DND-41 (cell line): Measurements from ENCODE around the gene CCN2.

ENCODE experiments used
- ATAC-seq: fragments of 200-7000 bp; cut with Tn5 transposase; 3 replicates; pipeline ENCODE4 v1.9.1; 2021; ENCODE audit warnings: low read depth; ENCODE audit not compliant: insufficient read depth
- DNase-seq: peaks from one replicate; pipeline ENCODE4 v3.0.0-alpha.2; 2020
- H2AFZ ChIP-seq: 2 replicates; pipeline ENCODE4 v1.6.0; 2012; ENCODE audit warnings: low read depth, low read length
- H3K27ac ChIP-seq: 2 replicates; pipeline ENCODE4 v1.5.1; 2012; ENCODE audit warnings: low read length, inconsistent platforms
- H3K27me3 ChIP-seq: fragments of 200-600 bp; sonication (generic); 2 replicates; pipeline ENCODE4 v1.6.0; 2012; ENCODE audit warnings: low read length, mild to moderate bottlenecking, inconsistent platforms; ENCODE audit not compliant: insufficient read depth, poor library complexity
- H3K36me3 ChIP-seq: 2 replicates; pipeline ENCODE4 v1.5.1; 2012; ENCODE audit warnings: low read length, inconsistent platforms; ENCODE audit not compliant: insufficient read depth
- H3K4me1 ChIP-seq: 2 replicates; pipeline ENCODE4 v1.5.1; 2012; ENCODE audit warnings: mild to moderate bottlenecking, low read length; ENCODE audit not compliant: insufficient read depth
- H3K4me2 ChIP-seq: 2 replicates; pipeline ENCODE4 v1.6.0; 2012; ENCODE audit warnings: mild to moderate bottlenecking, moderate library complexity, low read length, inconsistent platforms; ENCODE audit not compliant: insufficient read depth
- H3K4me3 ChIP-seq, 2 experiments: fragments of 200-600 bp in 1 of 2; shearing (Covaris generic) in 1 of 2; 2 replicates each; pipeline ENCODE4 v1.5.1; 2012 to 2016; ENCODE audit warnings: inconsistent platforms in 2 of 2, low read length in 2 of 2, mild to moderate bottlenecking in 2 of 2, low read depth in 1 of 2, moderate library complexity in 1 of 2
- H3K79me2 ChIP-seq: 2 replicates; pipeline ENCODE4 v1.6.0; 2012; ENCODE audit warnings: low read length, inconsistent platforms; ENCODE audit not compliant: insufficient read depth
- H3K9ac ChIP-seq: 2 replicates; pipeline ENCODE4 v1.6.0; 2012; ENCODE audit warnings: low read depth, mild to moderate bottlenecking, inconsistent platforms, low read length, moderate library complexity
- H3K9me3 ChIP-seq: 2 replicates; pipeline ENCODE4 v1.5.1; 2012; ENCODE audit warnings: low read length, moderate library complexity, mild to moderate bottlenecking, inconsistent platforms; ENCODE audit not compliant: insufficient read depth, severe bottlenecking
- H4K20me1 ChIP-seq: 2 replicates; pipeline ENCODE4 v1.6.0; 2012; ENCODE audit warnings: low read length; ENCODE audit not compliant: insufficient read depth
- CTCF ChIP-seq: IDR thresholded peaks from 2 replicates; pipeline ENCODE4 v1.5.1; 2012; ENCODE audit warnings: borderline replicate concordance, low read length, moderate library complexity, mild to moderate bottlenecking; ENCODE audit not compliant: poor library complexity, severe bottlenecking; ENCODE audit errors: extremely low read depth
- EZH2 ChIP-seq: IDR thresholded peaks from 3 replicates; pipeline ENCODE4 v1.6.1; 2012; ENCODE audit warnings: borderline replicate concordance, low read depth, mild to moderate bottlenecking, moderate library complexity, low read length, inconsistent platforms; ENCODE audit not compliant: severe bottlenecking

CCN2 gene

GRCh38 chr6:131970076-131970859 lies 19.1 kb upstream of the CCN2 start:
- no peaks in the 10 kb centered on the region for H3K36me3 ChIP-seq
- H3K9ac ChIP-seq = no peak overlapping the region
- H3K27me3 ChIP-seq = no peaks in the 10 kb centered on the region
- H3K27ac ChIP-seq = no peak overlapping the region
- DNase-seq (no peak), ATAC-seq (no peak)
- no peaks in the 10 kb centered on the region for H3K9me3 ChIP-seq
- H3K79me2 ChIP-seq = no peaks in the 10 kb centered on the region
- H3K4me3 ChIP-seq = no peak overlapping the region
- no peak for TF ChIP-seq EZH2
- no peak for TF ChIP-seq CTCF
- no peak overlapping the region for H3K4me2 ChIP-seq
- H3K4me1 ChIP-seq = no peaks in the 10 kb centered on the region
- no peak overlapping the region for H2AFZ ChIP-seq
- H4K20me1 ChIP-seq = no peaks in the 10 kb centered on the region

- H3K9me3 ChIP-seq = no peaks in the 10 kb centered on the region
- no peaks in the 10 kb centered on the region for H4K20me1 ChIP-seq
- H3K4me1 ChIP-seq = no peaks in the 10 kb centered on the region
- H3K27me3 ChIP-seq = no peaks in the 10 kb centered on the region
- H3K4me2 ChIP-seq = no peak overlapping the region
- H3K79me2 ChIP-seq = no peaks in the 10 kb centered on the region
- no peaks in the 10 kb centered on the region for H3K36me3 ChIP-seq
- H3K27ac ChIP-seq = no peak overlapping the region
- H3K9ac ChIP-seq = no peak overlapping the region
- DNase-seq (no peak), ATAC-seq (no peak)
- H2AFZ ChIP-seq = no peak overlapping the region
- no peak overlapping the region for H3K4me3 ChIP-seq
- no peak for TF ChIP-seq CTCF
- TF ChIP-seq EZH2 = no peak
Observed at GRCh38 chr6:131968656-131969055, 17.5 kb upstream of the CCN2 start.

- H3K36me3 ChIP-seq = no peaks in the 10 kb centered on the region
- H3K9ac ChIP-seq = no peak overlapping the region
- no peak for DNase-seq
- no peaks in the 10 kb centered on the region for H3K79me2 ChIP-seq
- ATAC-seq = no peak
- H3K9me3 ChIP-seq = no peaks in the 10 kb centered on the region
- H3K27ac ChIP-seq = no peak overlapping the region
- no peak overlapping the region for H3K4me3 ChIP-seq
- no peaks in the 10 kb centered on the region for H3K27me3 ChIP-seq
- TF ChIP-seq EZH2 (no peak), CTCF (no peak)
- H2AFZ ChIP-seq = no peak overlapping the region
- no peaks in the 10 kb centered on the region for H3K4me1 ChIP-seq
- no peaks in the 10 kb centered on the region for H4K20me1 ChIP-seq
- H3K4me2 ChIP-seq = no peak overlapping the region
Observed at GRCh38 chr6:131967948-131968347, 16.8 kb upstream of the CCN2 start.

GRCh38 chr6:131966443-131966842 lies 15.3 kb upstream of the CCN2 start:
- Histone ChIP-seq H3K27me3 (no peaks in the 10 kb centered on the region), H3K4me2 (no peak overlapping the region), H4K20me1 (no peaks in the 10 kb centered on the region), H3K9ac (no peak overlapping the region), H3K36me3 (no peaks in the 10 kb centered on the region), H3K4me1 (no peaks in the 10 kb centered on the region), H3K27ac (no peak overlapping the region), H3K9me3 (no peaks in the 10 kb centered on the region), H2AFZ (no peak overlapping the region), H3K4me3 (no peak overlapping the region), H3K79me2 (no peaks in the 10 kb centered on the region)
- no peak for ATAC-seq
- no peak for DNase-seq
- TF ChIP-seq CTCF = no peak
- no peak for TF ChIP-seq EZH2
